ENCODE results near the gene NEO1. TPM values are rescaled to one million over a fixed set of nuclear protein-coding genes. Genes with fewer than 3 reads are reported as not detected.

The NEO1 gene
- total RNA-seq, 2 experiments from 2014 or later, result 3.4 to 6.3 TPM

GRCh38 chr15:73074241-73074640 is 22.0 kb downstream of the NEO1 start:
- Mint-ChIP-seq H3K4me3 (no peak overlapping the region), H3K36me3 (no peaks in the 10 kb centered on the region), H3K27me3 (no peaks in the 10 kb centered on the region), H3K27ac (no peak overlapping the region), H3K9me3 (no peaks in the 10 kb centered on the region), H3K4me1 (no peaks in the 10 kb centered on the region)
- ATAC-seq (ENCODE audit: low read depth) (no peak), DNase-seq (no peak)
- POLR2A ChIA-PET, result no interaction called here

- POLR2A ChIA-PET, result no interaction called here
- Mint-ChIP-seq H3K27me3 (no peaks in the 10 kb centered on the region), H3K4me1 (no peaks in the 10 kb centered on the region), H3K4me3 (no peak overlapping the region), H3K9me3 (no peaks in the 10 kb centered on the region), H3K36me3 (no peaks in the 10 kb centered on the region), H3K27ac (no peak overlapping the region)
- DNase-seq (no peak), ATAC-seq (ENCODE audit: low read depth) (no peak)
Measured at GRCh38 chr15:73075160-73075859, 23.0 kb downstream of the NEO1 start.

- H3K4me3 Mint-ChIP-seq, result no peak overlapping the region
- POLR2A ChIA-PET, result no interaction called here
- peaks cover 5% of the 10 kb centered on the region for H3K27me3 Mint-ChIP-seq
- H3K36me3 Mint-ChIP-seq, result no peaks in the 10 kb centered on the region
- H3K4me1 Mint-ChIP-seq, result no peaks in the 10 kb centered on the region
- ATAC-seq (ENCODE audit: low read depth) (no peak), DNase-seq (no peak)
- no peak overlapping the region for H3K27ac Mint-ChIP-seq
- H3K9me3 Mint-ChIP-seq, result no peaks in the 10 kb centered on the region
Measured at GRCh38 chr15:73078291-73078690, 26.0 kb downstream of the NEO1 start.

GRCh38 chr15:73078722-73079121 is 26.5 kb downstream of the NEO1 start:
- ATAC-seq (ENCODE audit: low read depth) (no peak), DNase-seq (no peak)
- peaks cover 5% of the 10 kb centered on the region for H3K27me3 Mint-ChIP-seq
- no peaks in the 10 kb centered on the region for H3K4me1 Mint-ChIP-seq
- no peaks in the 10 kb centered on the region for H3K9me3 Mint-ChIP-seq
- no peak overlapping the region for H3K27ac Mint-ChIP-seq
- H3K36me3 Mint-ChIP-seq, result no peaks in the 10 kb centered on the region
- POLR2A ChIA-PET, result no interaction called here
- H3K4me3 Mint-ChIP-seq, result no peak overlapping the region

- Mint-ChIP-seq H3K9me3 (no peaks in the 10 kb centered on the region), H3K4me3 (no peak overlapping the region), H3K4me1 (no peaks in the 10 kb centered on the region), H3K27me3 (peaks cover 5% of the 10 kb centered on the region), H3K27ac (no peak overlapping the region), H3K36me3 (no peaks in the 10 kb centered on the region)
- POLR2A ChIA-PET, result no interaction called here
- ATAC-seq (ENCODE audit: low read depth) (no peak), DNase-seq (no peak)
Measured at GRCh38 chr15:73079565-73079964, 27.3 kb downstream of the NEO1 start.

GRCh38 chr15:73081321-73081958 is 29.2 kb downstream of the NEO1 start:
- H3K36me3 Mint-ChIP-seq, result no peaks in the 10 kb centered on the region
- H3K27ac Mint-ChIP-seq, result no peak overlapping the region
- H3K4me1 Mint-ChIP-seq, result no peaks in the 10 kb centered on the region
- POLR2A ChIA-PET, result no interaction called here
- DNase-seq (no peak), ATAC-seq (ENCODE audit: low read depth) (no peak)
- peaks cover 7% of the 10 kb centered on the region for H3K27me3 Mint-ChIP-seq
- H3K9me3 Mint-ChIP-seq, result no peaks in the 10 kb centered on the region
- H3K4me3 Mint-ChIP-seq, result no peak overlapping the region

- H3K9me3 Mint-ChIP-seq, result no peaks in the 10 kb centered on the region
- POLR2A ChIA-PET, result no interaction called here
- no peak for DNase-seq
- peaks cover 7% of the 10 kb centered on the region for H3K27me3 Mint-ChIP-seq
- no peaks in the 10 kb centered on the region for H3K4me1 Mint-ChIP-seq
- H3K4me3 Mint-ChIP-seq, result no peak overlapping the region
- ATAC-seq (ENCODE audit: low read depth), result no peak
- H3K27ac Mint-ChIP-seq, result no peak overlapping the region
- no peaks in the 10 kb centered on the region for H3K36me3 Mint-ChIP-seq
Measured at GRCh38 chr15:73082812-73083211, 30.5 kb downstream of the NEO1 start.

GRCh38 chr15:73087098-73087497 is 34.8 kb downstream of the NEO1 start:
- POLR2A ChIA-PET, result no interaction called here
- ATAC-seq (ENCODE audit: low read depth), result no peak
- no peak for DNase-seq
- Mint-ChIP-seq H3K27me3 (peaks cover 18% of the 10 kb centered on the region), H3K4me3 (no peak overlapping the region), H3K27ac (no peak overlapping the region), H3K36me3 (no peaks in the 10 kb centered on the region), H3K4me1 (no peaks in the 10 kb centered on the region), H3K9me3 (no peaks in the 10 kb centered on the region)

- H3K27ac Mint-ChIP-seq, result no peak overlapping the region
- H3K4me1 Mint-ChIP-seq, result no peaks in the 10 kb centered on the region
- peaks cover 4% of the 10 kb centered on the region for H3K27me3 Mint-ChIP-seq
- H3K9me3 Mint-ChIP-seq, result no peaks in the 10 kb centered on the region
- no peak for ATAC-seq (ENCODE audit: low read depth)
- POLR2A ChIA-PET, result no interaction called here
- DNase-seq, result no peak
- no peaks in the 10 kb centered on the region for H3K36me3 Mint-ChIP-seq
- H3K4me3 Mint-ChIP-seq, result no peak overlapping the region
Measured at GRCh38 chr15:73105064-73105463, 52.8 kb downstream of the NEO1 start.

GRCh38 chr15:73108676-73109075 is 56.4 kb downstream of the NEO1 start:
- no peaks in the 10 kb centered on the region for H3K4me1 Mint-ChIP-seq
- H3K36me3 Mint-ChIP-seq, result no peaks in the 10 kb centered on the region
- H3K27me3 Mint-ChIP-seq, result peaks cover 4% of the 10 kb centered on the region
- H3K4me3 Mint-ChIP-seq, result no peak overlapping the region
- no peak overlapping the region for H3K27ac Mint-ChIP-seq
- ATAC-seq (ENCODE audit: low read depth) (no peak), DNase-seq (no peak)
- no peaks in the 10 kb centered on the region for H3K9me3 Mint-ChIP-seq
- POLR2A ChIA-PET, result no interaction called here

- no peak for ATAC-seq (ENCODE audit: low read depth)
Measured at GRCh38 chr15:73109765-73110164, 57.5 kb downstream of the NEO1 start.

GRCh38 chr15:73110201-73110600 is 57.9 kb downstream of the NEO1 start:
- Mint-ChIP-seq H3K9me3 (no peaks in the 10 kb centered on the region), H3K27me3 (peaks cover 2% of the 10 kb centered on the region), H3K4me3 (no peak overlapping the region), H3K36me3 (no peaks in the 10 kb centered on the region), H3K27ac (no peak overlapping the region), H3K4me1 (no peaks in the 10 kb centered on the region)
- POLR2A ChIA-PET, result no interaction called here
- no peak for DNase-seq
- no peak for ATAC-seq (ENCODE audit: low read depth)

More at GRCh38 chr15:73109765-73110164, 57.5 kb downstream of the NEO1 start:
- POLR2A ChIA-PET, result no interaction called here
- no peak for DNase-seq
- Mint-ChIP-seq H3K27ac (no peak overlapping the region), H3K27me3 (peaks cover 2% of the 10 kb centered on the region), H3K4me1 (no peaks in the 10 kb centered on the region), H3K4me3 (no peak overlapping the region), H3K9me3 (no peaks in the 10 kb centered on the region), H3K36me3 (no peaks in the 10 kb centered on the region)

GRCh38 chr15:73114064-73114463 is 61.8 kb downstream of the NEO1 start:
- H3K36me3 Mint-ChIP-seq, result no peaks in the 10 kb centered on the region
- H3K4me1 Mint-ChIP-seq, result no peaks in the 10 kb centered on the region
- no peaks in the 10 kb centered on the region for H3K9me3 Mint-ChIP-seq
- peaks cover 7% of the 10 kb centered on the region for H3K27me3 Mint-ChIP-seq
- H3K4me3 Mint-ChIP-seq, result no peak overlapping the region
- DNase-seq (no peak), ATAC-seq (ENCODE audit: low read depth) (no peak)
- no peak overlapping the region for H3K27ac Mint-ChIP-seq
- POLR2A ChIA-PET, result no interaction called here

- H3K27me3 Mint-ChIP-seq, result peaks cover 8% of the 10 kb centered on the region
- H3K27ac Mint-ChIP-seq, result no peak overlapping the region
- no peak for DNase-seq
- H3K4me1 Mint-ChIP-seq, result no peaks in the 10 kb centered on the region
- no peak for ATAC-seq (ENCODE audit: low read depth)
- H3K4me3 Mint-ChIP-seq, result no peak overlapping the region
- no peaks in the 10 kb centered on the region for H3K9me3 Mint-ChIP-seq
- POLR2A ChIA-PET, result no interaction called here
- no peaks in the 10 kb centered on the region for H3K36me3 Mint-ChIP-seq
Measured at GRCh38 chr15:73116164-73116563, 63.9 kb downstream of the NEO1 start.

Data from activated naive CD8-positive, alpha-beta T cell treated with anti-CD3 and anti-CD28 coated beads, Interleukin-2, amount 10 ng/mL, durations not matched to agents 7 days and 5 days (primary cell).